Kidney capillary endothelial cell (primary cell): ENCODE measurements around the gene ZSWIM3.
"Not testable (repeated sequence)": the region's sequence is repeated elsewhere in the genome, so short reads cannot be mapped to it uniquely, and the experiment has no call there.

ENCODE experiments used
- DNase-seq: peaks from one replicate; pipeline ENCODE4 v3.0.0-alpha.2; 2018; ENCODE audit warnings: low spot score

ZSWIM3 gene

DNA sequence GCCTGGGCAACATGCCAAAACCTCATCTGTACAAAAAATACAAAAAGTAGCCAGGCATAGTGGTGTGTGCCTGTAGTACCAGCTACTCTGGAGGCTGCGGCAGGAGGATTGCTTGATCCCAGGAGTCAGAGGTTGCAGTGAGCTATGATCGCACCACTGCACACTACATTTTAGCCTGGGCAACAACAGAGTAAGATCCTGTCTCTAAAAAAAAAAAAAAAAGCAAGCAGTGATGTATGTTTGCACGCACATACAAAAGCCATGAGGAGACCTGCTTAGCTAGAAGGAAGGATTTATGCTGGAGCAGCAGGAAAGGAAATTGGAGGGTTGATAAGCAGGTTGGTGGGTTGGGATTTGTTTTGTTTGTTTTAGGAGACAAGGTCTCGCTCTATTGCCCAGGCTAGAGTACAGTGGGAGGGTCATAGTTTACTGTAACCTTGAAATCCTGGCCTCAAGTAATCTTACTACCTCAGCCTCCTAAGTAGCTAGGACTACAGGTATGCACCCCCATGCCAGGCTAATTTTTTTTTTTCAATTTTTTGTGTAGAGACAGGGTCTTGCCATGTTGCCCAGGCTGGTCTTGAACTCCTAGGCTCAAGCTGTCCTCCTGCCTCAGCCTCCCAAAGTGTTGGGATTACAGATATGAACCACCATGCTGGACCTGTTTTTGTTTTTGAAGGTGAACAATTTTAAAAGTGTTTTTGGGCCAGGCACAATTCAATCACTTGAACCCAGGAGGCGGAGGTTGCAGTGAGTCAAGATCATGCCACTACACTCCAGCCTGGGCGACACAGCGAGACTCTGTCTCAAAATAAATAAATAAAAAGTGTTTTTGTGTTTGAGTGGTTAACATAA, 4.0 kb downstream of the ZSWIM3 start:
- no peak for DNase-seq

GRCh38 chr20:45863543-45864470, 6.4 kb downstream of the ZSWIM3 start:
- DNase-seq = no peak

DNA sequence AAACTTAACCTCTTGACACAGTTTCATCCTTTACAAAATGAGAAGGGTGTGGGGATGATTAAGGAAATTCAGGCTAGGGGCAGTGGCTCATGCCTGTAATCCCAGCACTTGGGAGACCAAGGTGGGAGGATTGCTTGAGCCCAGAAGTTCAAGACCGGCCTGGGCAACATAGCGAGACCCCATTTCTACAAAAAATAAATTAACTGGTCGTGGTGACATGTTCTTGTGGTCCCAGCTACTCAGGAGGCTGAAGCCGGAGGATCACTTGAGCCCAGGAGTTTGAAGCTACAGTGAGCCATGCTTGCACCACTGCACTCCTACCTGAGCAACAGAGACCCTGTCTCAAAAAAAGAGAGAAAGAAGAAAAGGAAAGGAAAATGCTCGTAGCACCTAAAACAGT, 9.0 kb downstream of the ZSWIM3 start:
- DNase-seq = no peak

- no peak for DNase-seq
These were observed 9.9 kb downstream of the ZSWIM3 start for GRCh38 chr20:45867136-45867818.

DNA sequence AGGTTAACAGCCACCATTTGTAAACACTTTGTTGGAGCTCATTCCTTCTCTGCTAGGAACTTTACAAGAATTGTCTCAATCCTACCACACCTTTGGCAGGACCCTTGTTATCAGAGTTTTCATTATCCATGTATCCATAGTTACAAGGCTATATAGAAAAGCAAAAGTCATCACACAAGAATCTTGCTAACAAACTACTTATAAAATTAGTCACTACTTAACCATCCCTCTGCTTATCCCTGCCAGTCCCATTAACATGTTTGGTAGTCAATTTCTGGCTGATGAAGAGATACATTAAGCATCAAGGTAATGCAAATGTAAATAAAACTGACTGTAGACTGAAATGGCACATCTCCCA, 10.4 kb downstream of the ZSWIM3 start:
- DNase-seq = no peak

DNA sequence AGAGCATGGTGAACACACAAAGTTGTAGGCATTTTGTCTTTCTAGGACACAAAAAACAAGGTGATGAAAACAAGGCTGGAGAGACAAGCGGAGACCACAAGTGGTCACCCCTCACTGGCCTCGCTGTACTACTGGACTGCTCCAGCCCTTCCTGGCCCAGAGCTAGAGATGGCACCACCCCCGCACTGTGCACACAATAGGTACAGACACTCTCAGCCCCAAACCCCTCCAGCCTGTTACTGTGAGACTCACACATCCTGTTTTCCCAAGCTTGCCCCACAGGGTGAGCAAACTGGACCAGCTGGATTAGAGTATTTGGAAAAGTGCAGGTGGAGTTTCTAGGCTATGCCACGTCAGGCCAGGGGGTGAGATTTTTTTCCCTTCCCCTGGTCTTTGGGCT, 15.2 kb downstream of the ZSWIM3 start:
- DNase-seq = no peak

GRCh38 chr20:45873409-45874103, 16.1 kb downstream of the ZSWIM3 start:
- no peak for DNase-seq

- not testable (repeated sequence) for DNase-seq
These were observed 16.7 kb downstream of the ZSWIM3 start for GRCh38 chr20:45874104-45874481.

DNA sequence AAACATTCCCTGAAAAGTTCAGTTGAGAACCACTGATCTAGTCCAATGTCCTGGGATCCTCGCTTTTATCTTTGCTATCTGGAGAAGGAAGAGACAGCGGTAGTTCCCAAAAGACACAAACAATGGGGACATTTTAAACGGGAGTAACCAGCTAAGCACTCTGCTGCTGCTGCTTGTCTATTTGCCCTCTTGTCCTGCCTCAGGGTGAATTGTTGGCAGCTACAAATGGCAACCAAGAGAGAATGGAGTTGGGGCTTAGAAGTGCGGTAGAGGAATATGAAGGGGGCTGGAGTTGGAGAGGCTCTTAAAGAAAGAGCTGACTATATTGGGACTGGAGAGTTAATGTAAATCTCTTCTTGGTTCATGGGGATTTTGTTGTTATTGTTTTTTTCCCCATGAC, 17.2 kb downstream of the ZSWIM3 start:
- DNase-seq = no peak

DNA sequence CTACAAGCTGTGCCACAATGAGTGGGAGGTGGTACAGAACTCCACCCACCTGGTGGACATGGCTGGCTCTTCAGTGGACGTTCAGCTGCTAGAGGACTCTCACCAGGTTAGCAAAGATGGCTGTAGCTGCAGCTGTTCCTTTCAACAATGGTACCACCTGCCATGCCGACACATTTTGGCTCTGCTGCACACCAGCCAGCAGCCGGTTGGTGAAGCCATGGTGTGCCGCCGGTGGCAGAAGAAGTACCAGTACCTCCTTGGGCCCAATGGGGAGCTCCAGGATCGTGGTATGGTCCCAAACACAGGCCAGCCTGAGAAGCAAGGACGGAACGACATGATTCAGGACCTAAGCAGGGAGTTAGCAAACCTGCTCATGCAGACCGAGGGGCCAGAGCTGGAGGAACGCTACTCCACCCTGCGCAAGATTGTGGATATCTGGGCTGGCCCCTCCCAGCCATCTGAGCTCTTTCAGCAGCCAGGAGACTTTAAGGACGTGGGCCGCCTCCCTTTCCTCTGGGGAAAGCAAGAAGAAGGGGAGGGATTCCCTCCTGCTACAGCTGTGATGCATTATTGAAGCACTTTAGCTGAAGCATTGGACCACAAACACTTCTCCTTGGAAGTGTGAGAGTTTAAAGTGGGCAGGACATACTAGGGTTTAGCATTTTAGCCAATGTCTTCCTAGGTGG, 20.8 kb downstream of the ZSWIM3 start:
- DNase-seq = no peak

GRCh38 chr20:45880988-45881788, 23.8 kb downstream of the ZSWIM3 start, which contains the start of gene ZSWIM1:
ZSWIM1 (plus strand) TSS chr20:45881227; CDS start chr20:45882593, 1,366 bp downstream.
- peak; percentile 97 for DNase-seq

DNA sequence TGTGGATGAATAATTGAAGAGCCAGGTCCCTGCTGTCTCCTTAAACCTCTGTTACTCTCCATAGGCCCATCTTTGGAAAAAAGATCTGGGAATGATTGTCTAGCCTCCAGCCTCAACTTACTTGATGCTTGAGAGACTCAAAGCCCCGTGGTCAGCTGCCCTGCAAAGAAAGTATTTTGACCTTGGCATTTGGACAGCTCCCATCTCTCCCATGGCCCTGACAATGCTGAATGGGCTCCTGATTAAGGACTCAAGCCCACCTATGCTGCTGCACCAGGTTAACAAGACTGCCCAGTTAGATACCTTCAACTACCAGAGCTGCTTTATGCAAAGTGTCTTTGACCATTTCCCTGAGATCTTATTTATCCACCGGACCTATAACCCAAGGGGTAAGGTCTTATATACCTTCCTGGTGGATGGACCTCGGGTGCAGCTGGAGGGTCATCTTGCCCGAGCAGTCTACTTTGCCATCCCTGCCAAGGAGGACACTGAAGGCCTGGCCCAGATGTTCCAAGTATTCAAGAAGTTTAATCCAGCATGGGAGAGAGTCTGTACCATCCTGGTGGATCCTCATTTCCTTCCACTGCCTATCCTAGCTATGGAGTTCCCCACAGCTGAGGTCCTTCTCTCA, 25.2 kb downstream of the ZSWIM3 start:
- DNase-seq = no peak

GRCh38 chr20:45883100-45883469, 25.7 kb downstream of the ZSWIM3 start:
- no peak for DNase-seq

- no peak for DNase-seq
These were observed 29.4 kb downstream of the ZSWIM3 start for GRCh38 chr20:45886590-45887345.

GRCh38 chr20:45887346-45887715, 29.9 kb downstream of the ZSWIM3 start, which contains the start of gene SPATA25:
SPATA25 (minus strand) TSS chr20:45887622; CDS start chr20:45887590, 32 bp downstream.
- DNase-seq = no peak

DNA sequence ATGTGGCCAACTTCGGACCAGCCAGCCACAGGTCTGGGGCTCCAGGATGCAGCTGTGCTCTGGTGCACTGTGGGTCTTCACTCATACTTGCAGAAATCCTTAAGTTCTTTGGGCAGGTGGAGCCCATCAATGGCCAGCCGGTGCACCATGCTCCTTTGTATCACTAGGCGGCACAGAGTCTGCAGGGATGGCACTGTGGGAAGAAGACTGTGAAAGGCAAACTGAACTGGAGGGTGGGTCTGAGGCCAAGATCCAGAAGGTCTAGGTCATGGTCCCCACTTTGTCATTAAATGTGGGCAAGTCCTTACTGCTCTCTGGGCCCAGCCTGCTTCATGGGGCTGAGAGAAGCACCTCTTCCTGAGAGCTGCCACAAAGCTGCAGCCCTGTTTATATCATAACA, 31.3 kb downstream of the ZSWIM3 start:
- DNase-seq = no peak

GRCh38 chr20:45890077-45890984, 32.9 kb downstream of the ZSWIM3 start:
- peak; percentile 74 for DNase-seq
